GM23338 (cell line): Measurements from ENCODE around the gene SNAP25. TPM values are rescaled to one million over a fixed set of nuclear protein-coding genes. Genes with fewer than 3 reads are reported as not detected.

Experiments
- ATAC-seq: fragments of 200-7000 bp; cut with Tn5 transposase; 3 replicates; pipeline ENCODE4 v1.9.1; 2020
- DNase-seq: peaks from one replicate; pipeline ENCODE4 v3.0.0-alpha.2; 2015; ENCODE audit warnings: low spot score
- H2AFZ ChIP-seq: fragments of 200-600 bp; sonication (generic); 2 replicates; pipeline ENCODE4 v1.8.0; 2016; ENCODE audit warnings: antibody characterized with exemption, mild to moderate bottlenecking, moderate library complexity
- H3F3A ChIP-seq: fragments of 200-600 bp; sonication (generic); replicated peaks from 2 replicates; pipeline ENCODE4 v1.8.0; 2017; ENCODE audit warnings: antibody characterized with exemption, mixed run types, low read depth
- H3K27ac ChIP-seq: fragments of 200-600 bp; sonication (generic); 2 replicates; pipeline ENCODE4 v1.6.1; 2016; ENCODE audit warnings: low read depth
- H3K27me3 ChIP-seq: fragments of 200-600 bp; sonication (generic); 2 replicates; pipeline ENCODE4 v1.8.0; 2016; ENCODE audit warnings: mild to moderate bottlenecking, mixed run types, moderate library complexity; ENCODE audit not compliant: insufficient read depth
- H3K36me3 ChIP-seq: fragments of 200-600 bp; sonication (generic); 2 replicates; pipeline ENCODE4 v1.8.0; 2016; ENCODE audit warnings: mild to moderate bottlenecking; ENCODE audit not compliant: insufficient read depth
- H3K4me1 ChIP-seq: fragments of 200-600 bp; sonication (generic); 2 replicates; pipeline ENCODE4 v1.8.0; 2016; ENCODE audit warnings: mild to moderate bottlenecking, moderate library complexity; ENCODE audit not compliant: insufficient read depth
- H3K4me2 ChIP-seq: fragments of 200-600 bp; sonication (generic); 2 replicates; pipeline ENCODE4 v1.7.1; 2017; ENCODE audit warnings: mixed run types
- H3K4me3 ChIP-seq: fragments of 200-600 bp; sonication (generic); 2 replicates; pipeline ENCODE4 v1.6.1; 2016; ENCODE audit warnings: mixed run types
- H3K79me2 ChIP-seq: fragments of 200-600 bp; sonication (generic); replicated peaks from 2 replicates; pipeline ENCODE4 v1.8.0; 2017; ENCODE audit warnings: mild to moderate bottlenecking; ENCODE audit not compliant: insufficient read depth
- H3K9me2 ChIP-seq: fragments of 200-600 bp; sonication (generic); 2 replicates; pipeline ENCODE4 v1.8.0; 2017; ENCODE audit not compliant: insufficient read depth
- H4K20me1 ChIP-seq: fragments of 200-600 bp; sonication (generic); replicated peaks from 2 replicates; pipeline ENCODE4 v1.8.0; 2017; ENCODE audit warnings: mild to moderate bottlenecking; ENCODE audit not compliant: insufficient read depth
- H3K27ac Mint-ChIP-seq: 2 replicates; pipeline ENCODE4 v1.8.0; 2020; ENCODE audit warnings: inconsistent platforms, mild to moderate bottlenecking, moderate library complexity, mixed read lengths
- H3K27me3 Mint-ChIP-seq: 3 replicates; pipeline ENCODE4 v1.8.0; 2022; ENCODE audit warnings: low read depth, mild to moderate bottlenecking, moderate library complexity, mixed read lengths, inconsistent platforms; ENCODE audit not compliant: insufficient read depth, poor library complexity
- H3K36me3 Mint-ChIP-seq: 3 replicates; pipeline ENCODE4 v1.8.0; 2021; ENCODE audit warnings: low read depth, mild to moderate bottlenecking, inconsistent platforms, moderate library complexity, mixed read lengths
- H3K4me1 Mint-ChIP-seq: 3 replicates; pipeline ENCODE4 v1.8.0; 2020; ENCODE audit warnings: mild to moderate bottlenecking, inconsistent platforms, mixed read lengths
- H3K4me3 Mint-ChIP-seq: 3 replicates; pipeline ENCODE4 v1.8.0; 2021; ENCODE audit warnings: moderate library complexity, mild to moderate bottlenecking, inconsistent platforms, mixed read lengths
- H3K9me3 Mint-ChIP-seq: 3 replicates; pipeline ENCODE4 v1.8.0; 2020; ENCODE audit warnings: moderate library complexity, mild to moderate bottlenecking, inconsistent platforms, mixed read lengths
- CREB1 ChIP-seq: fragments of 250-450 bp; sonication (Bioruptor Pico); IDR thresholded peaks from 2 replicates; pipeline ENCODE4 v1.5.0; 2020; ENCODE audit warnings: low read depth, mild to moderate bottlenecking, moderate library complexity
- CTCF ChIP-seq, 2 experiments: fragments of 200-600 bp in 1 of 2; sonication (generic) in 1 of 2; conservative IDR thresholded peaks; 2 replicates each; pipeline versions ENCODE4 v1.5.1 to v1.6.1; 2016 to 2017; ENCODE audit warnings: antibody characterized with exemption in 2 of 2, low read depth in 2 of 2, mild to moderate bottlenecking in 2 of 2, moderate library complexity in 1 of 2
- EZH2 ChIP-seq: fragments of 200-600 bp; sonication (generic); IDR thresholded peaks from one replicate; pipeline ENCODE4 v1.8.0; 2017; ENCODE audit warnings: antibody characterized with exemption, mild to moderate bottlenecking, low read depth; ENCODE audit not compliant: unreplicated experiment
- EZH2phosphoT487 ChIP-seq: fragments of 200-600 bp; sonication (generic); IDR thresholded peaks from one replicate; pipeline ENCODE4 v1.8.1; 2018; ENCODE audit warnings: antibody characterized with exemption; ENCODE audit not compliant: unreplicated experiment
- JUNB ChIP-seq: IDR thresholded peaks from one replicate; pipeline ENCODE4 v1.6.1; 2016; ENCODE audit warnings: antibody characterized with exemption; ENCODE audit not compliant: unreplicated experiment
- REST ChIP-seq: IDR thresholded peaks from one replicate; pipeline ENCODE4 v1.6.1; 2018; ENCODE audit warnings: antibody characterized with exemption; ENCODE audit not compliant: unreplicated experiment
- ZNF114 ChIP-seq: fragments of 250-450 bp; sonication (Bioruptor Pico); IDR thresholded peaks from 2 replicates; pipeline ENCODE4 v1.5.0; 2020; ENCODE audit warnings: mild to moderate bottlenecking, moderate library complexity
- ZNF331 ChIP-seq: fragments of 250-450 bp; sonication (Bioruptor Pico); IDR thresholded peaks from 2 replicates; pipeline ENCODE4 v1.5.0; 2020; ENCODE audit warnings: low read depth, mild to moderate bottlenecking, moderate library complexity
- ZNF462 ChIP-seq: fragments of 250-450 bp; sonication (Bioruptor Pico); IDR thresholded peaks from 2 replicates; pipeline ENCODE4 v1.5.0; 2020; ENCODE audit warnings: mild to moderate bottlenecking, moderate library complexity
- polyA plus RNA-seq: library from polyadenylated mRNA; unstranded; fragments of >200 nt; fragmentation: Nextera tagmentation; extraction: Ambion mirVana; gene quantifications from 2 replicates; pipeline ENCODE4 v1.2.1, GENCODE V29; 2016
- total RNA-seq: library from RNA; depleted of rRNA; stranded (reverse); fragments of >200 nt; shearing (Covaris generic); gene quantifications from 2 replicates; pipeline ENCODE4 v1.2.3, GENCODE V29; 2014

The SNAP25 gene
- total and polyA plus RNA-seq, 2 experiments from 2014 or later = 0.82 to 1.3 TPM

- TF ChIP-seq REST (no peak), ZNF331 (no peak), CREB1 (CRISPR knock-in tag) (no peak), EZH2phosphoT487 (no peak), ZNF114 (CRISPR knock-in tag) (no peak), JUNB (no peak), ZNF462 (CRISPR knock-in tag) (no peak), EZH2 (no peak), CTCF (conservative IDR thresholded peaks at IDR 0.05; ENCODE audit: low read depth in 2 of 2) (no peak)
- Histone ChIP-seq H3K4me3 (no peak overlapping the region), H3K36me3 (no peaks in the 10 kb centered on the region), H3K27ac (no peak overlapping the region), H3K4me2 (no peak overlapping the region), H4K20me1 (no peaks in the 10 kb centered on the region), H3K9me2 (peaks cover 3% of the 10 kb centered on the region; the same call in 1 of the 2 replicates), H3K4me1 (peaks cover 19% of the 10 kb centered on the region), H2AFZ (no peak overlapping the region), H3K79me2 (no peaks in the 10 kb centered on the region), H3K27me3 (no peaks in the 10 kb centered on the region), H3F3A (no peaks in the 10 kb centered on the region)
- ATAC-seq = no peak
- H3K27ac Mint-ChIP-seq = no peak overlapping the region
- H3K4me3 Mint-ChIP-seq = no peak overlapping the region
- H3K4me1 Mint-ChIP-seq = peaks cover 23% of the 10 kb centered on the region
- no peaks in the 10 kb centered on the region for H3K9me3 Mint-ChIP-seq
- H3K36me3 Mint-ChIP-seq = no peaks in the 10 kb centered on the region
- no peak for DNase-seq
- peaks cover 2% of the 10 kb centered on the region for H3K27me3 Mint-ChIP-seq
Measured at GRCh38 chr20:10268636-10269035, 50.0 kb downstream of the SNAP25 start.
